Panc1 (cell line): Measurements from ENCODE around the gene BCL2. TPM values are rescaled to one million over a fixed set of nuclear protein-coding genes. Genes with fewer than 3 reads are reported as not detected.

Source experiments
- ATAC-seq: fragments of 200-7000 bp; cut with Tn5 transposase; 2 replicates; pipeline ENCODE4 v1.9.1; 2020; ENCODE audit warnings: mild to moderate bottlenecking, moderate library complexity
- BruUV-seq: library from RNA; stranded (reverse); fragments of 400-500 nt; replicated peaks from 2 replicates; lab custom pipeline; 2021; lab: Mats Ljungman, UMichigan
- CTCF ChIA-PET: fragments of 300-600 bp; sonication (Branson Sonifier 250); formaldehyde crosslinking; loops from one replicate; lab custom pipeline; 2022; ENCODE audit warnings: antibody characterized with exemption; lab: Charles Lee
- POLR2A ChIA-PET: fragments of 300-600 bp; sonication (Branson Sonifier 250); formaldehyde crosslinking; loops from one replicate; lab custom pipeline; 2022; ENCODE audit warnings: antibody characterized with exemption; lab: Charles Lee
- DNase-seq: peaks from one replicate; pipeline ENCODE4 v3.0.0-alpha.2; 2010; ENCODE audit warnings: low read depth, low spot score
- H3K27ac ChIP-seq: 2 replicates; pipeline ENCODE4 v1.5.1; 2011; ENCODE audit warnings: mild to moderate bottlenecking, low read length, inconsistent platforms
- H3K27me3 ChIP-seq: fragments of 200-500 bp; sonication (Bioruptor generic); 2 replicates; pipeline ENCODE4 v1.6.0; 2014; ENCODE audit warnings: low read length, inconsistent platforms; ENCODE audit not compliant: control insufficient read depth, insufficient read depth
- H3K36me3 ChIP-seq: fragments of 200-500 bp; sonication (Bioruptor generic); 2 replicates; pipeline ENCODE4 v1.5.1; 2014; ENCODE audit warnings: inconsistent platforms, mild to moderate bottlenecking, low read length, moderate library complexity; ENCODE audit not compliant: control insufficient read depth, insufficient read depth
- H3K4me1 ChIP-seq: 2 replicates; pipeline ENCODE4 v1.5.1; 2011; ENCODE audit warnings: inconsistent platforms, mild to moderate bottlenecking, low read length, moderate library complexity; ENCODE audit not compliant: control insufficient read depth, insufficient read depth
- H3K4me3 ChIP-seq, 2 experiments: 2 replicates each; pipeline ENCODE4 v1.5.1; 2011 to 2012; ENCODE audit warnings: low read depth in 2 of 2, low read length in 2 of 2, mild to moderate bottlenecking in 2 of 2, inconsistent platforms in 1 of 2, moderate library complexity in 1 of 2
- H3K9me3 ChIP-seq: fragments of 200-500 bp; sonication (Bioruptor generic); 2 replicates; pipeline ENCODE4 v1.5.1; 2014; ENCODE audit warnings: low read depth, mild to moderate bottlenecking, inconsistent platforms, low read length, moderate library complexity; ENCODE audit not compliant: control insufficient read depth, insufficient read depth
- POLR2AphosphoS5 ChIP-seq: IDR thresholded peaks from 2 replicates; pipeline ENCODE4 v1.6.1; 2012; ENCODE audit warnings: mild to moderate bottlenecking, low read depth, low read length, moderate library complexity
- SIN3A ChIP-seq: IDR thresholded peaks from 2 replicates; pipeline ENCODE4 v1.6.1; 2012; ENCODE audit warnings: low read depth, mild to moderate bottlenecking, low read length, moderate library complexity, borderline replicate concordance; ENCODE audit not compliant: insufficient read depth
- TCF7L2 ChIP-seq: IDR thresholded peaks from 2 replicates; pipeline ENCODE4 v1.6.1; 2011; ENCODE audit warnings: mild to moderate bottlenecking, low read depth, low read length, inconsistent platforms
- in situ Hi-C: cut with HindIII; loops from 2 replicates; pipeline ENCODE4 v1.10.0; 2016; ENCODE audit warnings: low sequenced_read_pairs, low pct_unique_long_range_greater_than_20kb
- intact Hi-C: fragments of 100-400 bp; cut with micrococcal nuclease; formaldehyde crosslinking; loops from one replicate; pipeline ENCODE4 v1.10.0; 2022; ENCODE audit not compliant: unreplicated experiment
- total RNA-seq: library from RNA; stranded (reverse); gene quantifications from one replicate; pipeline ENCODE4 v1.2.1, GENCODE V29; 2021; ENCODE audit not compliant: unreplicated experiment
- TF ChIP-seq, protein P1 (sequence below), 2 experiments: IDR thresholded peaks; 2 replicates each; pipeline ENCODE4 v1.6.1; 2011 to 2012; ENCODE audit warnings: low read depth in 2 of 2, control low read depth in 1 of 2, low read length in 1 of 2, mild to moderate bottlenecking in 1 of 2, moderate library complexity in 1 of 2; ENCODE audit not compliant: insufficient read depth in 1 of 2
- TF ChIP-seq, protein P2 (sequence below): fragments of 450-650 bp; IDR thresholded peaks from 2 replicates; pipeline ENCODE4 v1.5.1; 2017; ENCODE audit warnings: mild to moderate bottlenecking

The BCL2 gene
- total RNA-seq, 1 experiment from 2014 or later: 0.72 TPM

DNA sequence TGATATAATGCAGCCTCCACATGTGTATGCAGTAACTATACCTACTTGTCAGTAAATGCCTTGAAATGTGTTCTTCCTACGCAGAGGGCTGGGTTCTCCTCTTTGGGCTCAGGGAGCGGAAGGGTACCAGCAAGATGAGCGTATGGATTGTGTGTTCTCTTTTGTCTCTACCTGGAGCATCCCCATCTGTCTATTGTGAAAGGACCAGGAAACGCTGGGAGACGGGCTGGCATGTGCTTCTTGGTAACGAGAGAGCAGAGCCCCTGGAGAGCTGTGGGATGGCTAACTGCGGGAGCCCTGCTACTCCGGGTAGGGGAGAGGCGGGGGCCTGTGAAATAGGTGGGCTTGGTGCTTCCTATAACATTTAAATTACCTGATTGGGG, 80.9 kb downstream of the BCL2 start:
- no peaks in the 10 kb centered on the region for H3K27me3 ChIP-seq
- no TSS peak for BruUV-seq
- H3K36me3 ChIP-seq: no peaks in the 10 kb centered on the region
- ATAC-seq: no peak
- in situ Hi-C loops: no loop called here
- no peak overlapping the region for H3K4me3 ChIP-seq
- no peak overlapping the region for H3K27ac ChIP-seq
- intact Hi-C loops: no loop called here
- TF ChIP-seq POLR2AphosphoS5 (no peak), SIN3A (no peak), TCF7L2 (no peak)
- TF ChIP-seq, protein P1, sequence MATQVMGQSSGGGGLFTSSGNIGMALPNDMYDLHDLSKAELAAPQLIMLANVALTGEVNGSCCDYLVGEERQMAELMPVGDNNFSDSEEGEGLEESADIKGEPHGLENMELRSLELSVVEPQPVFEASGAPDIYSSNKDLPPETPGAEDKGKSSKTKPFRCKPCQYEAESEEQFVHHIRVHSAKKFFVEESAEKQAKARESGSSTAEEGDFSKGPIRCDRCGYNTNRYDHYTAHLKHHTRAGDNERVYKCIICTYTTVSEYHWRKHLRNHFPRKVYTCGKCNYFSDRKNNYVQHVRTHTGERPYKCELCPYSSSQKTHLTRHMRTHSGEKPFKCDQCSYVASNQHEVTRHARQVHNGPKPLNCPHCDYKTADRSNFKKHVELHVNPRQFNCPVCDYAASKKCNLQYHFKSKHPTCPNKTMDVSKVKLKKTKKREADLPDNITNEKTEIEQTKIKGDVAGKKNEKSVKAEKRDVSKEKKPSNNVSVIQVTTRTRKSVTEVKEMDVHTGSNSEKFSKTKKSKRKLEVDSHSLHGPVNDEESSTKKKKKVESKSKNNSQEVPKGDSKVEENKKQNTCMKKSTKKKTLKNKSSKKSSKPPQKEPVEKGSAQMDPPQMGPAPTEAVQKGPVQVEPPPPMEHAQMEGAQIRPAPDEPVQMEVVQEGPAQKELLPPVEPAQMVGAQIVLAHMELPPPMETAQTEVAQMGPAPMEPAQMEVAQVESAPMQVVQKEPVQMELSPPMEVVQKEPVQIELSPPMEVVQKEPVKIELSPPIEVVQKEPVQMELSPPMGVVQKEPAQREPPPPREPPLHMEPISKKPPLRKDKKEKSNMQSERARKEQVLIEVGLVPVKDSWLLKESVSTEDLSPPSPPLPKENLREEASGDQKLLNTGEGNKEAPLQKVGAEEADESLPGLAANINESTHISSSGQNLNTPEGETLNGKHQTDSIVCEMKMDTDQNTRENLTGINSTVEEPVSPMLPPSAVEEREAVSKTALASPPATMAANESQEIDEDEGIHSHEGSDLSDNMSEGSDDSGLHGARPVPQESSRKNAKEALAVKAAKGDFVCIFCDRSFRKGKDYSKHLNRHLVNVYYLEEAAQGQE (IDR thresholded peaks at IDR 0.05; ENCODE audit: insufficient read depth in 1 of 2, low read depth in 2 of 2, low read length in 1 of 2): no peak
- TF ChIP-seq, protein P2, sequence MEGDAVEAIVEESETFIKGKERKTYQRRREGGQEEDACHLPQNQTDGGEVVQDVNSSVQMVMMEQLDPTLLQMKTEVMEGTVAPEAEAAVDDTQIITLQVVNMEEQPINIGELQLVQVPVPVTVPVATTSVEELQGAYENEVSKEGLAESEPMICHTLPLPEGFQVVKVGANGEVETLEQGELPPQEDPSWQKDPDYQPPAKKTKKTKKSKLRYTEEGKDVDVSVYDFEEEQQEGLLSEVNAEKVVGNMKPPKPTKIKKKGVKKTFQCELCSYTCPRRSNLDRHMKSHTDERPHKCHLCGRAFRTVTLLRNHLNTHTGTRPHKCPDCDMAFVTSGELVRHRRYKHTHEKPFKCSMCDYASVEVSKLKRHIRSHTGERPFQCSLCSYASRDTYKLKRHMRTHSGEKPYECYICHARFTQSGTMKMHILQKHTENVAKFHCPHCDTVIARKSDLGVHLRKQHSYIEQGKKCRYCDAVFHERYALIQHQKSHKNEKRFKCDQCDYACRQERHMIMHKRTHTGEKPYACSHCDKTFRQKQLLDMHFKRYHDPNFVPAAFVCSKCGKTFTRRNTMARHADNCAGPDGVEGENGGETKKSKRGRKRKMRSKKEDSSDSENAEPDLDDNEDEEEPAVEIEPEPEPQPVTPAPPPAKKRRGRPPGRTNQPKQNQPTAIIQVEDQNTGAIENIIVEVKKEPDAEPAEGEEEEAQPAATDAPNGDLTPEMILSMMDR: no peak
- H3K4me1 ChIP-seq: no peaks in the 10 kb centered on the region
- H3K9me3 ChIP-seq: no peaks in the 10 kb centered on the region
- DNase-seq: no peak
- ChIA-PET CTCF (no interaction called here), POLR2A (no interaction called here)

- POLR2A ChIA-PET: no interaction called here
- no peak overlapping the region for H3K4me3 ChIP-seq
- H3K27ac ChIP-seq: no peak overlapping the region; the same call in 1 of the 2 replicates
- no TSS peak for BruUV-seq
- TF ChIP-seq SIN3A: no peak
- peak; percentile 91 for TF ChIP-seq TCF7L2
- CTCF ChIA-PET: no interaction called here
- H3K36me3 ChIP-seq: no peaks in the 10 kb centered on the region
- DNase-seq (no peak), ATAC-seq (peak; percentile 72; the same call in 1 of the 2 replicates)
- H3K4me1 ChIP-seq: no peaks in the 10 kb centered on the region
- in situ Hi-C loops: no loop called here
- H3K27me3 ChIP-seq: no peaks in the 10 kb centered on the region
- H3K9me3 ChIP-seq: no peaks in the 10 kb centered on the region
- intact Hi-C loops: no loop called here
Observed at GRCh38 chr18:63237881-63238692, 81.5 kb downstream of the BCL2 start.
